SU-DHL-6 (cell line): Measurements from ENCODE around the gene CNIH2.

ENCODE experiments used
- H2AFZ ChIP-seq: fragments of 200-600 bp; sonication (generic); 2 replicates; pipeline ENCODE4 v1.6.1; 2014; ENCODE audit warnings: low read depth, mild to moderate bottlenecking, moderate library complexity, mixed read lengths, antibody characterized with exemption, low read length; ENCODE audit not compliant: severe bottlenecking
- H3F3A ChIP-seq: fragments of 200-600 bp; shearing (Covaris generic); 2 replicates; pipeline ENCODE4 v1.6.0; 2016; ENCODE audit warnings: antibody characterized with exemption, mild to moderate bottlenecking; ENCODE audit not compliant: insufficient read depth
- H3K27ac ChIP-seq: fragments of 200-600 bp; sonication (generic); 2 replicates; pipeline ENCODE4 v1.5.1; 2016; ENCODE audit warnings: low read depth, mild to moderate bottlenecking, low read length, moderate library complexity, mixed read lengths
- H3K27me3 ChIP-seq: fragments of 200-600 bp; sonication (generic), shearing (Covaris generic); 2 replicates; pipeline ENCODE4 v1.6.0; 2014; ENCODE audit warnings: mild to moderate bottlenecking, low read length
- H3K36me3 ChIP-seq: fragments of 200-600 bp; sonication (generic); 2 replicates; pipeline ENCODE4 v1.6.1; 2014; ENCODE audit warnings: mild to moderate bottlenecking, low read length, mixed read lengths
- H3K4me2 ChIP-seq: fragments of 300-600, 200-600 bp; shearing (Covaris generic), sonication (generic); 2 replicates; pipeline ENCODE4 v1.6.0; 2014; ENCODE audit warnings: low read length, low read depth, mild to moderate bottlenecking; ENCODE audit not compliant: poor library complexity, severe bottlenecking
- H3K4me3 ChIP-seq: fragments of 200-600 bp; sonication (generic); 2 replicates; pipeline ENCODE4 v1.5.1; 2014; ENCODE audit warnings: antibody characterized with exemption, low read length, mild to moderate bottlenecking, mixed read lengths; ENCODE audit not compliant: insufficient read depth, poor library complexity, severe bottlenecking
- H3K79me2 ChIP-seq: fragments of 200-600 bp; sonication (generic); 2 replicates; pipeline ENCODE4 v1.6.1; 2014; ENCODE audit warnings: mild to moderate bottlenecking, low read length, moderate library complexity; ENCODE audit not compliant: insufficient read depth
- H3K9ac ChIP-seq: fragments of 200-600 bp; sonication (generic); 2 replicates; pipeline ENCODE4 v1.7.0; 2014; ENCODE audit warnings: mild to moderate bottlenecking, low read length
- H3K9me2 ChIP-seq: fragments of 200-600 bp; sonication (generic); replicated peaks from 2 replicates; pipeline ENCODE4 v1.6.1; 2014; ENCODE audit warnings: low read length; ENCODE audit not compliant: insufficient read depth
- H3K9me3 ChIP-seq: fragments of 200-600 bp; sonication (generic); 2 replicates; pipeline ENCODE4 v1.6.1; 2014; ENCODE audit warnings: low read length, mixed read lengths; ENCODE audit not compliant: insufficient read depth
- H4K20me1 ChIP-seq: fragments of 200-600 bp; sonication (generic); 2 replicates; pipeline ENCODE4 v1.6.1; 2014; ENCODE audit warnings: low read depth, mild to moderate bottlenecking, antibody characterized with exemption, low read length, moderate library complexity, mixed read lengths
- CTCF ChIP-seq: fragments of 200-600 bp; sonication (generic); IDR thresholded peaks from one replicate; pipeline ENCODE4 v1.5.1; 2017; ENCODE audit warnings: antibody characterized with exemption, mild to moderate bottlenecking, low read length, moderate library complexity; ENCODE audit not compliant: insufficient read depth, poor library complexity, severe bottlenecking
- EZH2phosphoT487 ChIP-seq: fragments of 200-600 bp; sonication (generic), shearing (Covaris generic); conservative IDR thresholded peaks from 2 replicates; pipeline ENCODE4 v1.6.1; 2018; ENCODE audit warnings: mild to moderate bottlenecking, antibody characterized with exemption, low read length, moderate library complexity, mixed read lengths

The CNIH2 gene

DNA sequence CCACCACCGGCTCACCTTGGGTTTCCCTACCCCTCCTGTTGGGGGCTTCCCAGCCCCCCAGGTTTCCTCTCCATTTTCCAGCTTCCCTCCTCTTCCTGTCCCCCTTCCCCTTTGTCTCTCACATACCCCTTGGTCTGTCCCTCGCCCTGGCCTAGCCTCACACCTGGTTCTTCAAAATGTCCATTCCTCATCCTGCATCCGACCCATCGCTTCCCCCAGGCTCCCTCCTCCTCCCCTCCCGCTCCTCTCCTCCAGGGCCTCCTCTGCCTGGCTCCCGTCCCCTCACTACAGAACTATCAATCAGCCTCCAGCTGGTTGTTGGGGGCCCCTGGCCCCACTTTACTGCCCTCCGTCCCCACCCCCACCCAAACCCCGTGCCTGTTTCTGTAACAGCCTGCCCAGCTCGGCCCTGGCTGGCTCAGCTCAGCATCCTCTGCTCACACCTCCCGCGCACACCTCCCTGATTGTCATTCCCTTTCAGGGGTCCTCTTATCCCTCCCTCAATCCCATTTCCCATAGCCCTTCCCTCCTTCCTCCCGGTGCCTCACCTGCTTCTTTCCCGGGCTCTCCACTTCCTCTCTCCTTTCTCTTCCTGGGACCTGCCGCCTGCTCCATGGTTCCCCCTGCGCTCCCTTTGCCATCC, 1.2 kb downstream of the CNIH2 start:
- no peak overlapping the region for H3K4me3 ChIP-seq
- H3K79me2 ChIP-seq, result no peaks in the 10 kb centered on the region
- no peak overlapping the region for H3K4me2 ChIP-seq
- TF ChIP-seq EZH2phosphoT487 (no peak), CTCF (no peak)
- H3K9me3 ChIP-seq, result no peaks in the 10 kb centered on the region
- no peaks in the 10 kb centered on the region for H3K27me3 ChIP-seq
- H4K20me1 ChIP-seq, result no peaks in the 10 kb centered on the region; the same call in 1 of the 2 replicates
- 0 out of 2 replicates have a peak, but pooled peaks cover 2% of the 10 kb centered on the region for H3K36me3 ChIP-seq
- H2AFZ ChIP-seq, result no peak overlapping the region
- peaks cover 5% of the 10 kb centered on the region; the same call in 1 of the 2 replicates for H3F3A ChIP-seq
- no peak overlapping the region for H3K27ac ChIP-seq
- H3K9me2 ChIP-seq, result no peaks in the 10 kb centered on the region
- no peak overlapping the region for H3K9ac ChIP-seq

- no peaks in the 10 kb centered on the region for H3K9me2 ChIP-seq
- H3K36me3 ChIP-seq, result no peaks in the 10 kb centered on the region
- H3F3A ChIP-seq, result peaks cover 5% of the 10 kb centered on the region; the same call in 1 of the 2 replicates
- H3K9ac ChIP-seq, result no peak overlapping the region
- H3K27ac ChIP-seq, result no peak overlapping the region
- no peak for TF ChIP-seq CTCF
- TF ChIP-seq EZH2phosphoT487, result no peak
- no peaks in the 10 kb centered on the region for H3K79me2 ChIP-seq
- no peak overlapping the region for H2AFZ ChIP-seq
- H3K4me2 ChIP-seq, result no peak overlapping the region
- H3K9me3 ChIP-seq, result no peaks in the 10 kb centered on the region
- no peak overlapping the region for H3K4me3 ChIP-seq
- no peaks in the 10 kb centered on the region for H3K27me3 ChIP-seq
- no peaks in the 10 kb centered on the region; the same call in 1 of the 2 replicates for H4K20me1 ChIP-seq
Measured at GRCh38 chr11:66280428-66280827, 2.5 kb downstream of the CNIH2 start.

- Histone ChIP-seq H2AFZ (no peak overlapping the region), H3K9ac (no peak overlapping the region), H3K4me3 (no peak overlapping the region), H3K79me2 (no peaks in the 10 kb centered on the region), H3K9me3 (no peaks in the 10 kb centered on the region), H3K4me2 (no peak overlapping the region), H3K27me3 (no peaks in the 10 kb centered on the region), H3K27ac (no peak overlapping the region), H3F3A (peaks cover 5% of the 10 kb centered on the region; the same call in 1 of the 2 replicates), H3K9me2 (no peaks in the 10 kb centered on the region), H3K36me3 (no peaks in the 10 kb centered on the region), H4K20me1 (no peaks in the 10 kb centered on the region)
- TF ChIP-seq CTCF (no peak), EZH2phosphoT487 (no peak)
Measured at GRCh38 chr11:66281001-66281400, 3.0 kb downstream of the CNIH2 start.
